ENCODE data around the gene GABRP.

Gene GABRP

DNA sequence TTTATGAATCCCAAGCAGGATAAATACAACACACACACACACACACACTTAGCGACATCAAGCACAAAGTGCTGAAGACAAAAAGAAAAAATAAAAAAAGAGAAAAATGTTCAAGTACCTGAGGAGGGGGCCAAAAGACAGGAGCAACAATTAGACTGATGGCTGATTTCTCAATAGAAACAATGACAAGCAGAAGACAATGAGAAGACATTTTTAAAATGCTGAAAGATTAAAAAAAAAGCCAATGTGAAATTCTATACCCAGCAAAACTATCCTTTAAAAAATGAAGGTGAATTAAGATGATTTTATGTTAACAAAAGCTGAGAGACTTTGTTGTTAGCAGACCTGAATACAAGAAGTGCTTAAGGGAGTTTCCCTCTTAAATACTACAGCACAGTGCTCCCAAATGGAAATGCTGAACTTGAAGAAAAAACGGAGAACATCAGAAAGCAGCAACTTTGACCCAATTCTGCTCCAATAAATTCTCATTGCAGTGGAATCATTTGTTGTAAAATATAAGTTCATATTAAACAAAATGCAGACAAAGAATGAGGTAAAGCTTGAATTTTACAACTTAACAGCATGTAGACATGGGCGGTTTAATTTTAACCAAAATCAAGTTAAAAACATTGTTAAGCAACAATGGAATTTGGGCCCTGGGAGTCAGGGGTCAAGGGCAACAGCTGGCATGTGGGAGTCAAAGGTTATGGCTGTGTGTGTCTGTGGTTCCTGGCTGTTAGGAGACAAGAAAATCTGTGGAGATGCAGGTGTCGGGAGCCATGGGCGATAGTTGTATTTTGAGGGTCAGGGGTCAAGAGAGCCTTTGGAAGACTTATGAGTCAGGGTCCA, 77.5 kb downstream of the GABRP start:
- no peak for ATAC-seq
- no peak for TF ChIP-seq OSR1 (CRISPR knock-in tag; IDR thresholded peaks at IDR 0.05)
- TF ChIP-seq CSDC2 (CRISPR knock-in tag; IDR thresholded peaks at IDR 0.05): no peak
- TF ChIP-seq RARB (CRISPR knock-in tag; IDR thresholded peaks at IDR 0.05): no peak
- no peak for TF ChIP-seq TOX (CRISPR knock-in tag; IDR thresholded peaks at IDR 0.05; ENCODE audit: borderline replicate concordance)
- TF ChIP-seq SNAI2 (CRISPR knock-in tag; IDR thresholded peaks at IDR 0.05): no peak
- TF ChIP-seq, protein P1, sequence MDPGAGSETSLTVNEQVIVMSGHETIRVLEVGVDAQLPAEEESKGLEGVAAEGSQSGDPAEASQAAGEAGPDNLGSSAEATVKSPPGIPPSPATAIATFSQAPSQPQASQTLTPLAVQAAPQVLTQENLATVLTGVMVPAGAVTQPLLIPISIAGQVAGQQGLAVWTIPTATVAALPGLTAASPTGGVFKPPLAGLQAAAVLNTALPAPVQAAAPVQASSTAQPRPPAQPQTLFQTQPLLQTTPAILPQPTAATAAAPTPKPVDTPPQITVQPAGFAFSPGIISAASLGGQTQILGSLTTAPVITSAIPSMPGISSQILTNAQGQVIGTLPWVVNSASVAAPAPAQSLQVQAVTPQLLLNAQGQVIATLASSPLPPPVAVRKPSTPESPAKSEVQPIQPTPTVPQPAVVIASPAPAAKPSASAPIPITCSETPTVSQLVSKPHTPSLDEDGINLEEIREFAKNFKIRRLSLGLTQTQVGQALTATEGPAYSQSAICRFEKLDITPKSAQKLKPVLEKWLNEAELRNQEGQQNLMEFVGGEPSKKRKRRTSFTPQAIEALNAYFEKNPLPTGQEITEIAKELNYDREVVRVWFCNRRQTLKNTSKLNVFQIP (CRISPR knock-in tag; IDR thresholded peaks at IDR 0.05; ENCODE audit: borderline replicate concordance, low read depth): no peak
- TF ChIP-seq GLIS3 (CRISPR knock-in tag; IDR thresholded peaks at IDR 0.05): no peak
- no peak for TF ChIP-seq ARNTL (CRISPR knock-in tag; IDR thresholded peaks at IDR 0.05; ENCODE audit: borderline replicate concordance, low read depth)
- TF ChIP-seq BACH2 (CRISPR knock-in tag; IDR thresholded peaks at IDR 0.05; ENCODE audit: borderline replicate concordance): no peak
- no peak for TF ChIP-seq PATZ1 (CRISPR knock-in tag; IDR thresholded peaks at IDR 0.05; ENCODE audit: borderline replicate concordance)
- no peak for TF ChIP-seq CSRNP3 (CRISPR knock-in tag; IDR thresholded peaks at IDR 0.05)
- no peak for TF ChIP-seq ZNF565 (CRISPR knock-in tag; conservative IDR thresholded peaks at IDR 0.05; ENCODE audit: low read depth)
- TF ChIP-seq ZC3H10 (CRISPR knock-in tag; IDR thresholded peaks at IDR 0.05): no peak
- TF ChIP-seq ZFP30 (CRISPR knock-in tag; IDR thresholded peaks at IDR 0.05): no peak
- no peak for TF ChIP-seq ISL1 (CRISPR knock-in tag; IDR thresholded peaks at IDR 0.05)
- no peak for TF ChIP-seq ESRRG (CRISPR knock-in tag; IDR thresholded peaks at IDR 0.05)
- TF ChIP-seq, protein P2, sequence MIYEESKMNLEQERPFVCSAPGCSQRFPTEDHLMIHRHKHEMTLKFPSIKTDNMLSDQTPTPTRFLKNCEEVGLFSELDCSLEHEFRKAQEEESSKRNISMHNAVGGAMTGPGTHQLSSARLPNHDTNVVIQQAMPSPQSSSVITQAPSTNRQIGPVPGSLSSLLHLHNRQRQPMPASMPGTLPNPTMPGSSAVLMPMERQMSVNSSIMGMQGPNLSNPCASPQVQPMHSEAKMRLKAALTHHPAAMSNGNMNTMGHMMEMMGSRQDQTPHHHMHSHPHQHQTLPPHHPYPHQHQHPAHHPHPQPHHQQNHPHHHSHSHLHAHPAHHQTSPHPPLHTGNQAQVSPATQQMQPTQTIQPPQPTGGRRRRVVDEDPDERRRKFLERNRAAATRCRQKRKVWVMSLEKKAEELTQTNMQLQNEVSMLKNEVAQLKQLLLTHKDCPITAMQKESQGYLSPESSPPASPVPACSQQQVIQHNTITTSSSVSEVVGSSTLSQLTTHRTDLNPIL (CRISPR knock-in tag; IDR thresholded peaks at IDR 0.05; ENCODE audit: low read depth): no peak
- no peak for TF ChIP-seq TSHZ2 (CRISPR knock-in tag; IDR thresholded peaks at IDR 0.05)

DNA sequence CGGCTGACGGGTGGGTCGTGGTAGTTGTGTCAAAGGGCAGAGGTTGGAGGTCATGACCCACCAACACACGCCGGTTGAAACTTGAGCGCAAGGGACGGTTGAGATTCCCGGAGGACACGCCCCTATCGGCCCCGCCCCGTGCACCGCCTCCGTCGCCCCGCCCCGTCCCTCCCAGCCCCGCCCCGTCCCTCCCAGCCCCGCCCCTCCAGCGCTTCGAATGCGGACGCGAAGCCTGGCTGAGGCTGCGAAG, 78.1 kb downstream of the GABRP start:
- ATAC-seq: no peak
- no peak for TF ChIP-seq ZNF70 (CRISPR knock-in tag; IDR thresholded peaks at IDR 0.05)
- TF ChIP-seq TOX (CRISPR knock-in tag; IDR thresholded peaks at IDR 0.05; ENCODE audit: borderline replicate concordance): no peak
- no peak for TF ChIP-seq TSHZ2 (CRISPR knock-in tag; IDR thresholded peaks at IDR 0.05)
- no peak for TF ChIP-seq ESRRG (CRISPR knock-in tag; IDR thresholded peaks at IDR 0.05)
- TF ChIP-seq PATZ1 (CRISPR knock-in tag; IDR thresholded peaks at IDR 0.05; ENCODE audit: borderline replicate concordance): no peak
- TF ChIP-seq, protein P2 (CRISPR knock-in tag; IDR thresholded peaks at IDR 0.05; ENCODE audit: low read depth): no peak
- no peak for TF ChIP-seq ZC3H10 (CRISPR knock-in tag; IDR thresholded peaks at IDR 0.05)
- no peak for TF ChIP-seq SNAI2 (CRISPR knock-in tag; IDR thresholded peaks at IDR 0.05)
- TF ChIP-seq ARNTL (CRISPR knock-in tag; IDR thresholded peaks at IDR 0.05; ENCODE audit: borderline replicate concordance, low read depth): no peak
- TF ChIP-seq GLIS3 (CRISPR knock-in tag; IDR thresholded peaks at IDR 0.05): no peak
- TF ChIP-seq RARB (CRISPR knock-in tag; IDR thresholded peaks at IDR 0.05): no peak
- TF ChIP-seq ZFP3 (CRISPR knock-in tag; IDR thresholded peaks at IDR 0.05): no peak
- TF ChIP-seq OSR1 (CRISPR knock-in tag; IDR thresholded peaks at IDR 0.05): no peak
- no peak for TF ChIP-seq ZNF8 (CRISPR knock-in tag; IDR thresholded peaks at IDR 0.05)
